Stomach (tissue), 9 donors: ENCODE results near the gene NATD1. TPM values are rescaled to one million over a fixed set of nuclear protein-coding genes. Genes with fewer than 3 reads are reported as not detected.
A peak's percentile ranks its signal among the peaks of the same experiment; 100 is the strongest.

Experiments used
- DNase-seq, 2 donors: peaks; one replicate each; pipeline versions ENCODE4 v3.0.0 to v3.0.0-alpha.2; 2013 to 2019
- H3K27ac ChIP-seq, 5 donors: fragments of 200-600 bp in 4 of 5; sonication (generic) in 4 of 5; one replicate each; pipeline ENCODE4 v1.5.1; 2013 to 2019; ENCODE audit warnings: mild to moderate bottlenecking in 1 of 5, moderate library complexity in 1 of 5
- H3K27me3 ChIP-seq, 3 donors: fragments of 200-600 bp; sonication (generic); one replicate each; pipeline ENCODE4 v1.5.1; 2017 to 2019; ENCODE audit warnings: mixed run types in 1 of 3
- H3K36me3 ChIP-seq, 4 donors: fragments of 200-600 bp; sonication (generic); 1 replicate in 3 of 4; 2 replicates in 1 of 4; pipeline ENCODE4 v1.5.1; 2016 to 2019
- H3K4me1 ChIP-seq, 4 donors: fragments of 200-600 bp; sonication (generic); one replicate each; pipeline ENCODE4 v1.5.1; 2016 to 2019
- H3K4me3 ChIP-seq, 4 donors: fragments of 200-600 bp; sonication (generic) in 3 of 4; one replicate each; pipeline ENCODE4 v1.5.1; 2016 to 2019; ENCODE audit warnings: mild to moderate bottlenecking in 1 of 4
- H3K9me3 ChIP-seq, 4 donors: fragments of 200-600 bp; sonication (generic); one replicate each; pipeline ENCODE4 v1.5.1; 2016 to 2019
- CTCF ChIP-seq, 7 experiments: fragments of 450-650 bp in 4 of 7; fragments of 200-600 bp in 3 of 7; sonication (generic) in 3 of 7; IDR thresholded peaks; one replicate each; pipeline ENCODE4 v1.5.1; 2016 to 2019; ENCODE audit warnings: antibody characterized with exemption in 7 of 7, control low read depth in 2 of 7, mild to moderate bottlenecking in 1 of 7
- EP300 ChIP-seq: sonication (generic); formaldehyde crosslinking; IDR thresholded peaks from one replicate; pipeline ENCODE4 v1.6.1; 2017; ENCODE audit warnings: antibody characterized with exemption
- POLR2A ChIP-seq, 4 donors: fragments of 450-650 bp; IDR thresholded peaks; one replicate each; pipeline ENCODE4 v1.6.1; 2016; ENCODE audit warnings: antibody characterized with exemption in 4 of 4, control low read depth in 2 of 4, mild to moderate bottlenecking in 1 of 4, moderate library complexity in 1 of 4
- POLR2AphosphoS5 ChIP-seq, 3 donors: sonication (generic); formaldehyde crosslinking; IDR thresholded peaks; one replicate each; pipeline ENCODE4 v1.6.1; 2016; ENCODE audit warnings: antibody characterized with exemption in 3 of 3
- WGBS, 5 donors: extraction: QIAGEN DNeasy Blood & Tissue Kit in 3 of 5; methylation state at CpG; one replicate each; pipeline versions ENCODE4 v1.1.5 to v1.1.7; 2013 to 2018; 5-methylcytosine and 5-hydroxymethylcytosine counted together
- intact Hi-C: fragments of 100-400 bp; cut with DNase I; formaldehyde crosslinking; loops from one replicate; pipeline ENCODE4 v1.15.1; 2023; ENCODE audit warnings: low total_unique reads
- polyA plus RNA-seq, 3 donors: library from polyadenylated mRNA; stranded (reverse); fragments of 200-250 nt; gene quantifications; one replicate each; pipeline ENCODE4 v1.2.3, GENCODE V29; 2013
- total RNA-seq, 5 donors: library from RNA; depleted of rRNA; stranded (reverse); fragments of >200 nt; gene quantifications; one replicate each; pipeline versions ENCODE4 v1.1.0 to v1.2.3, GENCODE V29; 2014 to 2016
- donor health status: healthy with polysubstance abuse.
- donor health status: Bipolar disorder and iron deficiency.
- donor health status: healthy.

NATD1 gene
- total and polyA plus RNA-seq, 8 donors = 2.2 to 9.0 (median 4.3) TPM

DNA sequence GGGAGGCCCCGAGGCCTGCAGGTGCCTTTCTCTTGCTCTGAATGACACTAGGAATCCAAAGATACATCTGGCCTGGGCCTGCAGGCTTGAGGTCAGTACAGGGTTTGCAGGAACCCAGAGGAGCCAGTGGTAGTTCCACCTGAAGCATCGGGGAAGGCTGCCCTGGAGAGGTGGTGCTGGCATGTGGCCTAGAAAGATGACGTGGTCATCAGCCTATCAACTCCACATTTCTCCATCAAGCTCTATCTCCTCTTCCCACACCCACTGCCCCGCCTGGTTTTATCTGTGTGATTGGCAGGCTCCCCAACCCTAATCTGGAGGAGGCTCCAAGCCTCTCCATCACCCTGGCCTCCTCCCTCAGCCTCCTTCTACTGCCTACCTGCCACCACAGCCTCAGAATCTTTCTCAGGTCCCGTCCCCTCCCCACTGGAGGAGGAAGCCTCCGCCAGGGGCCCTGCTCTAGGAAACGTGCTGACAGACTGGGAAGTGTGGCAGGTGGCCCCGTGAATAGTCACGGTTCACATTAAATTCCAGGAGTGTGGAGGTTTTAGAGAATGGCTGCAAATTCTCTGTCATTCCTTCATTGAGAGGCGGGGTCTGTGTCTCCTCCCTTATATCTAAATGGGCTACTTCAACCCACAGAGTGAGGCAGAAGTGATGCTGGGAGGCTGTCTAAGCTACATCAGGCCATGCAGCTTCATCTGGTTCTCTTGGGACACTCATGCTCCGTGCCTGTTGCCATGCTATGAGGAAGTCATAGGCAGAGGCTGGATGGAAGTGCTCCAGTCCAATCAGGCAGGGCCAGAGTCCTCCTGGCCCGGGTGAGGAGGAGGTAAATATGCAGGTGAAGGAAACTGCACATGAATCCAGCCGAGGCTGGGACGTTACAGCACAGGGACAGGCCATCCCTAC lies 19.9 kb upstream of the NATD1 start:
- TF ChIP-seq POLR2AphosphoS5 (IDR thresholded peaks at IDR 0.05) = no peak
- TF ChIP-seq POLR2A (IDR thresholded peaks at IDR 0.05) = no peak
- no peak for TF ChIP-seq CTCF (IDR thresholded peaks at IDR 0.05)
- TF ChIP-seq EP300 = no peak
- Histone ChIP-seq H3K4me3 (no peak overlapping the region), H3K27me3 (no peaks in the 10 kb centered on the region), H3K27ac (no peak overlapping the region), H3K36me3 (no peaks in the 10 kb centered on the region), H3K9me3 (no peaks in the 10 kb centered on the region), H3K4me1 (peaks cover 14 to 27% (median 20%) of the 10 kb centered on the region in 4 donors)
- peak in 1 of 2 donors; percentile 49 for DNase-seq
- WGBS, 5 donors = 61 to 71% (median 62%) methylated on average over 13 to 14 of the region's 14 CpGs
- intact Hi-C loops = loop anchor here (10.0 kb wide), 1 partner anchor 148 kb away; the partner anchor contains the start of gene DHRS7B

- Histone ChIP-seq H3K4me1 (peaks cover 14 to 27% (median 20%) of the 10 kb centered on the region in 4 donors), H3K36me3 (no peaks in the 10 kb centered on the region), H3K4me3 (no peak overlapping the region), H3K9me3 (no peaks in the 10 kb centered on the region), H3K27ac (no peak overlapping the region), H3K27me3 (no peaks in the 10 kb centered on the region)
- 79 to 94% (median 91%) methylated on average over 3 of the region's 3 CpGs for WGBS, 5 donors
- TF ChIP-seq POLR2A (IDR thresholded peaks at IDR 0.05) (no peak), POLR2AphosphoS5 (IDR thresholded peaks at IDR 0.05) (no peak), CTCF (IDR thresholded peaks at IDR 0.05) (no peak), EP300 (no peak)
- no peak for DNase-seq
- intact Hi-C loops = loop anchor here (10.0 kb wide), 1 partner anchor 147 kb away; the partner anchor contains the start of gene DHRS7B
Observed at GRCh38 chr17:21272250-21272649, 19.0 kb upstream of the NATD1 start.

GRCh38 chr17:21271454-21272183 lies 18.4 kb upstream of the NATD1 start:
- DNase-seq = no peak
- Histone ChIP-seq H3K27me3 (no peaks in the 10 kb centered on the region), H3K27ac (no peak overlapping the region), H3K4me3 (no peak overlapping the region), H3K4me1 (peaks cover 14 to 23% (median 18%) of the 10 kb centered on the region in 4 donors), H3K36me3 (no peaks in the 10 kb centered on the region), H3K9me3 (no peaks in the 10 kb centered on the region)
- WGBS, 5 donors = 86 to 93% (median 93%) methylated on average over 8 to 10 of the region's 10 CpGs
- TF ChIP-seq POLR2A (IDR thresholded peaks at IDR 0.05) = no peak
- TF ChIP-seq EP300 = no peak
- no peak for TF ChIP-seq CTCF (IDR thresholded peaks at IDR 0.05)
- no peak for TF ChIP-seq POLR2AphosphoS5 (IDR thresholded peaks at IDR 0.05)
- intact Hi-C loops = loop anchor here (10.0 kb wide), 1 partner anchor 147 kb away; the partner anchor contains the start of gene DHRS7B

- no peak overlapping the region for H3K27ac ChIP-seq
- no peaks in the 10 kb centered on the region for H3K27me3 ChIP-seq
- no peaks in the 10 kb centered on the region for H3K36me3 ChIP-seq
- H3K9me3 ChIP-seq = no peaks in the 10 kb centered on the region
- 50 to 59% (median 58%) methylated on average over 8 of the region's 8 CpGs for WGBS, 5 donors
- H3K4me1 ChIP-seq = peaks cover 0 to under 1% (median 0%) of the 10 kb centered on the region in 4 donors
- no peak for DNase-seq
- no peak for TF ChIP-seq POLR2AphosphoS5 (IDR thresholded peaks at IDR 0.05)
- no peak for TF ChIP-seq CTCF (IDR thresholded peaks at IDR 0.05)
- TF ChIP-seq POLR2A (IDR thresholded peaks at IDR 0.05) = no peak
- TF ChIP-seq EP300 = no peak
- no peak overlapping the region for H3K4me3 ChIP-seq
- intact Hi-C loops = no loop called here
Observed at GRCh38 chr17:21269394-21269793, 16.2 kb upstream of the NATD1 start.
